VCaP (cell line): ENCODE data around the gene TMEM45B.
"Not testable (repeated sequence)": the region's sequence is repeated elsewhere in the genome, so short reads cannot be mapped to it uniquely, and the experiment has no call there.

Experiments used
- H3K27ac ChIP-seq: fragments of 450-650 bp; 2 replicates; pipeline ENCODE4 v1.5.1; 2017
- TF ChIP-seq, protein P1 (sequence below): fragments of 450-650 bp; conservative IDR thresholded peaks from 2 replicates; pipeline ENCODE4 v1.5.1; 2017; ENCODE audit warnings: mild to moderate bottlenecking, moderate library complexity

The TMEM45B gene

DNA sequence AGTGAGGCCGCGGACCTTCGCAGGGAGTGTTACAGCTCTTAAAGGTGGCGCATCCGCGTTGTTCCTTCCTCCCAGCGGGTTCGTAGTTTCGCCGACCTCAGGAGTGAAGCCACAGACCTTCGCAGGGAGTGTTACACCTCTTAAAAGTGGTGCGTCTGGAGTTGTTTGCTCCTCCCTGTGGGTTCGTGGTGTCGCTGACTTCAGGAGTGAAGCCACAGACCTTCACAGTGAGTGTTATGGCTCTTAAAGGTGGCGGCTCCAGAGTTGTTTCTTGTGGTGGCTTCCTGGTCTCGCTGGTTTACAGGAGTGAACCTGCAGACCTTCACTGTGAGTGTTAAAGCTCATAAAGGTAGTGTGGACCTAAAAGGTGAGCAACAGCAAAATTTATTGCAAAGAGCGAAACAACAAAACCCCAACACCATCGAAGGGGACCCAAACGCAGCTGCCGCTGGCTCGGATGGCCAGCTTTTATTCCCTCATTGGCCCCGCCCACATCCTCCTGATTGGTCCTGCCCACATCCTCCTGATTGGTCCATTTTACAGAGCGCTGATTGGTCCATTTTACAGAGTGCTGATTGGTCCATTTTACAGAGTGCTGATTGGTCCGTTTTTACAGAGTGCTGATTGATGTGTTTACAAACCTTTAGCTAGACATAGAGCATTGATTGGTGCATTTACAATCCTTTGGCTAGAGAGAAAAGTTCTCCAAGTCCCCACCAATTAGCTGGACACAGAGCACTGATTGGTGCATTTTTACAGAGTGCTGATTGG is 1.2 kb upstream of the TMEM45B start:
- H3K27ac ChIP-seq: no peak overlapping the region
- TF ChIP-seq, protein P1, sequence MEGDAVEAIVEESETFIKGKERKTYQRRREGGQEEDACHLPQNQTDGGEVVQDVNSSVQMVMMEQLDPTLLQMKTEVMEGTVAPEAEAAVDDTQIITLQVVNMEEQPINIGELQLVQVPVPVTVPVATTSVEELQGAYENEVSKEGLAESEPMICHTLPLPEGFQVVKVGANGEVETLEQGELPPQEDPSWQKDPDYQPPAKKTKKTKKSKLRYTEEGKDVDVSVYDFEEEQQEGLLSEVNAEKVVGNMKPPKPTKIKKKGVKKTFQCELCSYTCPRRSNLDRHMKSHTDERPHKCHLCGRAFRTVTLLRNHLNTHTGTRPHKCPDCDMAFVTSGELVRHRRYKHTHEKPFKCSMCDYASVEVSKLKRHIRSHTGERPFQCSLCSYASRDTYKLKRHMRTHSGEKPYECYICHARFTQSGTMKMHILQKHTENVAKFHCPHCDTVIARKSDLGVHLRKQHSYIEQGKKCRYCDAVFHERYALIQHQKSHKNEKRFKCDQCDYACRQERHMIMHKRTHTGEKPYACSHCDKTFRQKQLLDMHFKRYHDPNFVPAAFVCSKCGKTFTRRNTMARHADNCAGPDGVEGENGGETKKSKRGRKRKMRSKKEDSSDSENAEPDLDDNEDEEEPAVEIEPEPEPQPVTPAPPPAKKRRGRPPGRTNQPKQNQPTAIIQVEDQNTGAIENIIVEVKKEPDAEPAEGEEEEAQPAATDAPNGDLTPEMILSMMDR: no peak

DNA sequence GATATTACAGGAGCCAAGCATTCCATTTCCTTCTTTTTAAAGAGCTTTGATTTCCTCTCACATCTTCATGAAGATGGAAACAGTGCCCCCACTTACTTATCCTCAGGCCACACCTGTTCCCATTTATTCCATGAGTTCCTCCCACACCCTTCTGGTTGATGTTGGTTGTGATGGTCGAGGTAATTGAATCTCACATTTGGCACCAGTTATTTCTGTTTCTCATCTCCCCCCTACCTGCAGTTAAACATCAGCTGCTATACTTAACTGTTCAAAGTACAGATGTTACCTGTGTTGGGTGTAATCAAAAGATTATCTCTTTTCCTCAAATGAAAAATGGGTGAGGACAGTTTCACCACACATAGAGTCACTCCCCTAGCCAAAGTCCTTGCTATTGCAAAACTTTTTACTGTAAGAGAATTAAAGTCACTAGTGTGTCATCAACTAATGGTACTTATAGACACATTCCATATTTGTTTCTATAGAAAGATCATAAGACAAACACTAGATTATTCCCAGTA is 1.9 kb downstream of the TMEM45B start:
- peak overlapping the region; percentile 97 for H3K27ac ChIP-seq

DNA sequence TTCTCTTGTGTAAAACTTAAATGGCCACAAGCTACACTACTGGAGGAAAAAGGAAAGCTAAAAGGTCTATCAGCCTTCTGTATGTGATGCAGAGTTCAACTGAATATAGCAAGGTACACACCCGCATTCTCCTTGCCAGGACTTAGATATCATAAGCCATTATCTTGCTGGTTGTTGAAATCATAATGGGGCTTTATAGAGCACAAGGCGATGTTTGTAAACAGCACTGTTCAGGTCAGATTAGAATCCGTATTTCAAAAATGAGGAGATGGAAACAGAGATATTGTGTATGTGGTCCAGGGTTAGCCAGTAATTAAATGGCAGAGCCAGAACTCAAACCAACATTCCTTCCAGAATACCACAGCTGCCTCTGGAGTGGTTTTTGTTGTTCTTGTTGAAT is 2.6 kb downstream of the TMEM45B start:
- peak overlapping the region; percentile 97 for H3K27ac ChIP-seq

More for the DNA sequence above, 1.9 kb downstream of the TMEM45B start:
- TF ChIP-seq, protein P1: no peak

DNA sequence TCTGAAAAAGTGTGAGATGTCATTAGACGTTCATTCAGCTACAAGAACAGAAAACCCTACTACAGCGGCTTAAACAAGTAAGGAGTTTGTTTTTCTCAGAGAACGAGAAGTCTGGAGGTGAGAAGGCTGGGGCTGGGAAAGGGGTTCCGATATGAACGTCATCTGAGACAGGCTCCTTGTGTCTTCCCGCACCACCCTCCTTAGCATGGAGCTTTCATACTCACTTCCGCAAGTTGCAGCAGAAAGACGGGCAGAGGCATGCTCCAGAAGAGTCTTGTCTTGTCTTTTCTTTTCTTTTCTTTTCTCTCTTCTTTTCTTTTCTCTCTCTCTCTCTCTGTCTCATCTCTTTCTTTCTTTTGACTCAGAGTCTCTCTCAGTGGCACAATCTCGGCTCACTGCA is 3.6 kb downstream of the TMEM45B start:
- peak overlapping the region; percentile 97 for H3K27ac ChIP-seq
- TF ChIP-seq, protein P1: no peak

DNA sequence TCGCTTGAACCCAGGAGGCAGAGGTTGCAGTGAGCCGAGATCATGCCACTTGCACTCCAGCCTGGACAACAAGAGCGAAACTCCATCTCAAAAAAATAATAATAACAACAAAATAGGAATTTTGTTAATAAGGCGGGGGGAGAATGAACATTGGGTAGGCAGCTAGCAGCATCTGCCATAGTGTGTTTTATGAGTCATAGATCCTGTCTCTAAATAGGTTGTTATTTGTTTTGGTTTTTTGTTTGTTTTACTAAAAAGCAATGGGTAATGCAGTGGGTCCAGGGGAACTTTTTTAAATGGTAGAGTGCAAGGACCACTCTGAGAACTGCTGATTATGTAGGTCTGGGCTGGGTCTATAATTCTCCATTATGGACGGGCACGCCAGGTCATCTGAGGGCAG is 4.6 kb downstream of the TMEM45B start:
- H3K27ac ChIP-seq: not testable (repeated sequence)

DNA sequence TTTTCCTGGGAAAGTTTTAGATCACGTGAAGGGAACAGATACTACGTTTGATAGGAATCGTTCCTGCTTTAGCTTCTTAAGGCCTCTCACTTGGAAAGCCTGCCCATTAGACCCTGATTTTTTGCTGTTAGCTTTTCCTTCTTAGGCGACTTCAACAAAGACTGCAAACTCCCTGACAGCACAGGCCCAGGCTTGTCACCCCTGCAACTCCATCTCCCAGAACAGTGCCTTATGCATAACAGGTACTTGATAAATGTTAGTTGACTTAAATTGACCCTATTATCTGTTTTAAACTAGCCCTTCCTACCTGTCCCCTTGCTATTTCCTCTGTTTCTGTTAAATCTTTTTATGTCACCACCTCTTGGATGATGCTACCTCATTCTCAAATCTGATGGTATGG is 7.6 kb downstream of the TMEM45B start:
- not testable (repeated sequence) for H3K27ac ChIP-seq

DNA sequence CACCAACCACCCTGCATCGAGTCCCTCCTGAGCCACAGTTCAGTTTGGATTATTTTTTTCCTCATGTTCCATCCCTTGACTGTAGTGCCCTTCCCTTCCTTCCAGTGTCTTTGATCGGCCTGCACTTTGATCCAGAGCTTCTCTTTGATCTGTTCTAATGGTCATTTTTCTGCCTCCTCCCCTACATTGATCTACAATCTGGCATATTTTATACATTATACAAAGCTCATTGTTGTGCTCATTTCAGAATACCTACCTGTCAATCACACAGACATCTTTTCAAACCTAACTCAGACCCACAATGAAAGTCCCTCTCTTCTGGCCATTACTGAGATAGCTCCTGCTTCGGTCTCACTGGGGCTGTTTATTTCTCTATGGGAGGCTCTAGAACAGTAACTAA is 8.2 kb downstream of the TMEM45B start:
- not testable (repeated sequence) for H3K27ac ChIP-seq

DNA sequence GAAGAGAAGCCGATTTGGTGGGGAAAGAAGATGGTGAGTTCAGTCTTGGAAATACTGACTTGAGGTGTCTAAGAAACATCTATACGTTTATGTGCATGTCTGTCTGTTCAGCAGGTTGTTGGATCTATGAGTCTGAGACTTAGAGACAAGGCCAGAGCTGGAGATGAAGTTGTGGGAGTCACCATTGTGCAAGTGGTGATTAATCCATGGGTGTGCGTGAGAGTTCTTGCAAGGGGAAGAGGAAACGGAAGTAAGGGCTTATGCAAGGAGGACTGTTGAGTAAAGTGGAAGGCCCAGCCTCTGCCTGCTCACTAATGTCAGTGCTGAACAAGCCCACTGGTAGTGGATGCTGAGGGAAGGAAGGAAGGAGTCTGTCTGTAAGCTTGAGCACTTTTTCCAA is 9.7 kb downstream of the TMEM45B start:
- H3K27ac ChIP-seq: no peak overlapping the region; the same call in 1 of the 2 replicates
- TF ChIP-seq, protein P1: no peak

DNA sequence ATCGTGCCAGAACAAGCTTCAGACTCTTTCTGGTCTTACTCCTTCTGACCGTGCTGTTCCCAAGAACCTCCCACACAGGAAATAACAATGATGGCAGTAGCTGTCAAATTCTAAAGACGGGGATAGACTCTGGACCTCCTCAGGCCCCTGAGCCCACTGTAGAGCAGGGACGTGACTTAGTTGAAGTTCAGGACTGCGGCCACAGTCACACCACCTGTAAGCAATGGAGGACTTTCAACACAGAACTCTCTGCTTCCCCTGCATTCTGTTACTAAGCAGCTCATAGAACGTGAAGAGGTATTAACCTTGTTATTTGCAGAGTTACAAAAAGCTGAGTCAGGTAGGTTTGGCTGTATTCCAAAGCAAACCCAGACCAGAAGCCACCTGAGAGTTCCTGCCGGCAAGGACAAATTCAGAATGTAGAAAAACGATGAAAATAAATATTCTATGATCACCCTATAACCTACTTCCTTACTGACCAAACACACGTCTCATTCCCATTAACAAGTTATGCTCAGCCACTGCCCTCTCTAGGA is 12.7 kb downstream of the TMEM45B start:
- TF ChIP-seq, protein P1: no peak
- H3K27ac ChIP-seq: peak overlapping the region; percentile 76

DNA sequence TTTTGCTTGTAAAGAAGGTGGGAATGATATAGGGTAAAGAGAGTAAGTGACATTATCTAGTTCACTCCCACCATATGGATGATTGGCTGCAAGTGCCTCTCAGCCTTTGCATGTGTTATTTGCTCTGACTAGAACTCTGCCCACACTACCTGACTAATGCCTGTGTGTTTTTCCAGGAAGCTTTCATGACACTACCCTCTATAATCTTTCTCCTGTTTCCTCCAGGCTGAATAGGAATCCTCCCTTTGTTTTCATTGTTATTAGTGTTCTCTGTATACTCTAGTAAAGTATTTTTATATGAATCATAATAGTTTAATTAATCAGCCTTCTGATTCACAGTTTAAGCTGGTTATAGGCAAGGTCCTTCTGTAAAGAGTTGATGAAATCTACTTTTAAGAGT is 13.8 kb downstream of the TMEM45B start:
- H3K27ac ChIP-seq: peak overlapping the region; percentile 76

DNA sequence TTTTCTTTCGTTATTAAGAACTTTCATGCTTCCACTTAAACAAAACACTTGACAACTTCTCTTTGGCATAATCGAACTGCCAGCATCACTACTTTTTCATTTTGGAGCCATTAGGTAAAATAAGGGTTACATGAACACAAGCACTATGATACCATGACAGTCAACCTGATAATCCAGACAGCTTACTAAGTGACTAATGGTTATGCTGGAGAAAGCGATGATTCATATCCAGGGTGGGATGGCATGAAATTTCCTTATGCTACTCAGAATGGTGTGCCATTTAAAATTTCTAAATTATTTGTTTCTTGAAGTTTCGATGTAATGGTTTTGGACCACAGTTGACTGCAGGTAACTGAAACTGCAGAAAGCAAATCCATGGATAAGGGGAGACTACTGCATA is 15.6 kb downstream of the TMEM45B start:
- H3K27ac ChIP-seq: not testable (repeated sequence)

DNA sequence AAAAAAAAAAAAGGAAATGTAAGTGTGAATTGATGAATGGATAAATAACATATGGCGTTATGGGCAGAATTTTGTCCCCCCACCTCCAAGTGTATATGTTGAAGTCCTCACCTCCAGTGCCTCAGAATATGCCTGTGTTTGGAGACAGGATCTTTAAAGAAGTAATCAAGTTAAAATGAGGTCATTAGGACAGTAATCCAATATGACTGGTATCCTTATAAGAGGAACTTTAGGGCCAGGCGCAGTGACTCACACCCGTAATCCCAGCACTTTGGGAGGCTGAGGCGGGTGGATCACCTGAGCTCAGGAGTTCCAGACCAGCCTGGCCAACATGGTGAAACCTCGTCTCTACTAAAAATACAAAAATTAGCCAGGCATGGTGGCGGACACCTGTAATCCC is 17.6 kb downstream of the TMEM45B start:
- H3K27ac ChIP-seq: not testable (repeated sequence)

DNA sequence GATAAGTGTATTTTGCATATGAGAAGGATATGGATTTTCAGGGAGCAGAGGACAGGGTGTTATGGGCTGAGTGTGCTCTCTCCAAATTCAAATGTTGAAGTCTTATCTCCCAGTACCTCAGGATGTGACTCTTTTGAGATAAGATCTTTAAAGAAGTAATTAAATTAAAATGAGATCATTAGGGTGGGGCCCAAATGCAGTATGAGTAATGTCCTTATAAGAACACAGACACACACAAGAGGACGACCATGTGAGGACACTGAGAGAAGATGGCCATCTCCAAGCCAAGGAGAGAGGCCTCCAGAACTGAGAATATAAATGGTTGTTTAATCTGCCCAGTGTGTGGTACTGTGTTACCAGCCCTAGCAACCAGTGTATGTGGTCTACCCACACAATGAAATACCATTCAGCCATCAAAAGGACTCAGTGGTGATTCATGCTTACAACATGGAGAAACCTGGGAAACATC is 20.8 kb downstream of the TMEM45B start:
- not testable (repeated sequence) for H3K27ac ChIP-seq
